OCI-LY7 (cell line): ENCODE results near the gene FOXI1. TPM values are rescaled to one million over a fixed set of nuclear protein-coding genes. Genes with fewer than 3 reads are reported as not detected.

Source experiments
- BruUV-seq: library from RNA; stranded (reverse); fragments of 400-500 nt; replicated peaks from 2 replicates; lab custom pipeline; 2021; lab: Mats Ljungman, UMichigan
- CTCF ChIA-PET: fragments of 300-600 bp; sonication (Branson Sonifier 250); formaldehyde crosslinking; loops from one replicate; lab custom pipeline; 2022; ENCODE audit warnings: antibody characterized with exemption; ENCODE audit not compliant: unreplicated experiment; lab: Charles Lee
- POLR2A ChIA-PET: fragments of 300-600 bp; sonication (Branson Sonifier 250); formaldehyde crosslinking; loops from one replicate; lab custom pipeline; 2022; ENCODE audit warnings: antibody characterized with exemption; lab: Charles Lee
- DNase-seq: peaks from one replicate; pipeline ENCODE4 v3.0.0-alpha.2; 2015; ENCODE audit warnings: low spot score
- H2AFZ ChIP-seq: fragments of 200-600 bp; sonication (generic), shearing (Covaris generic); 2 replicates; pipeline ENCODE4 v1.6.1; 2014; ENCODE audit warnings: mild to moderate bottlenecking, antibody characterized with exemption, low read length, moderate library complexity
- H3K27ac ChIP-seq: fragments of 200-600 bp; sonication (generic); 2 replicates; pipeline ENCODE4 v1.5.1; 2014; ENCODE audit warnings: mixed run types, low read depth, mild to moderate bottlenecking, moderate library complexity, low read length, inconsistent platforms; ENCODE audit not compliant: poor library complexity, severe bottlenecking
- H3K36me3 ChIP-seq: fragments of 200-600 bp; sonication (generic); 2 replicates; pipeline ENCODE4 v1.6.1; 2014; ENCODE audit warnings: mild to moderate bottlenecking, antibody characterized with exemption, low read length, moderate library complexity, mixed read lengths; ENCODE audit not compliant: insufficient read depth
- H3K4me1 ChIP-seq: fragments of 200-600 bp; sonication (generic); 2 replicates; pipeline ENCODE4 v1.5.1; 2014; ENCODE audit warnings: mild to moderate bottlenecking, low read length; ENCODE audit not compliant: insufficient read depth, poor library complexity, severe bottlenecking
- H3K4me2 ChIP-seq: fragments of 200-600 bp; sonication (generic); 2 replicates; pipeline ENCODE4 v1.6.1; 2014; ENCODE audit warnings: mild to moderate bottlenecking, low read length
- H3K4me3 ChIP-seq: fragments of 200-600 bp; sonication (generic); 2 replicates; pipeline ENCODE4 v1.5.1; 2014; ENCODE audit warnings: mild to moderate bottlenecking, low read depth, low read length; ENCODE audit not compliant: poor library complexity, severe bottlenecking
- H3K79me2 ChIP-seq: fragments of 200-600 bp; sonication (generic); 2 replicates; pipeline ENCODE4 v1.6.1; 2016; ENCODE audit warnings: low read depth, mild to moderate bottlenecking, low read length, moderate library complexity, mixed read lengths; ENCODE audit not compliant: insufficient read depth
- H3K9me2 ChIP-seq: fragments of 200-600 bp; sonication (generic); 2 replicates; pipeline ENCODE4 v1.6.1; 2016; ENCODE audit warnings: mild to moderate bottlenecking, low read length, mixed read lengths; ENCODE audit not compliant: insufficient read depth
- H3K9me3 ChIP-seq: fragments of 200-600 bp; sonication (generic); 2 replicates; pipeline ENCODE4 v1.6.1; 2014; ENCODE audit warnings: mild to moderate bottlenecking, mixed run types, low read length, mixed read lengths
- H4K20me1 ChIP-seq: fragments of 200-600 bp; sonication (generic); 2 replicates; pipeline ENCODE4 v1.6.1; 2014; ENCODE audit warnings: mild to moderate bottlenecking, antibody characterized with exemption, low read length, moderate library complexity, mixed read lengths; ENCODE audit not compliant: insufficient read depth
- EZH2phosphoT487 ChIP-seq: fragments of 200-600 bp; sonication (generic); IDR thresholded peaks from 2 replicates; pipeline ENCODE4 v1.6.1; 2018; ENCODE audit warnings: low read depth, borderline replicate concordance, mild to moderate bottlenecking, mixed run types, antibody characterized with exemption, low read length, moderate library complexity, mixed read lengths
- intact Hi-C: fragments of 100-400 bp; cut with micrococcal nuclease; formaldehyde crosslinking; loops from one replicate; pipeline ENCODE4 v1.10.0; 2022; ENCODE audit not compliant: unreplicated experiment
- total RNA-seq, 2 experiments: library from RNA; depleted of rRNA in 1 of 2; stranded (reverse); fragments of >200 nt in 1 of 2; shearing (Covaris generic) in 1 of 2; gene quantifications; 2 replicates each; pipeline ENCODE4 v1.2.3, GENCODE V29; 2014 to 2022
- TF ChIP-seq, protein P1 (sequence below): fragments of 200-600 bp; sonication (generic); conservative IDR thresholded peaks from 2 replicates; pipeline ENCODE4 v1.5.1; 2014; ENCODE audit warnings: mild to moderate bottlenecking, antibody characterized with exemption, low read length, moderate library complexity, mixed read lengths

The FOXI1 gene
- total RNA-seq, 2 experiments from 2014 or later, result not detected

DNA sequence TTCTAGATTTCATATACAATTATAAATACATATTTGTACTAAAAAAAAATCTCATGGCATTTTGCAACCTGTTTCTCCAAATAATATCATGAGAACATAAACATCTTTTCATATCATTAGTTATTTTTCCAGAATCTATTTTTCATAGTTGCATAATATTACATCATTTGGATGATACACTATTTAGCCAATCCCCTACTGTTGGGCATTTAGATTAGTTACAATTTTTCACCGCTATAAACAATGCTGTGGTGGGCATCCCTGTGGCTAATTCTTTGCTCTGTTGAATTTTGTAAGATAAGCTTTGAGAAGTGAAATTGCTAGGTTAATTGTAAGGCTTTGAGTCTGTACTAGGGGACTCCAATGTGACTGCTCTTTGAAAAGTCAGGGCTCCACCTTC lies 2.2 kb upstream of the FOXI1 start:
- H4K20me1 ChIP-seq, result no peaks in the 10 kb centered on the region

DNA sequence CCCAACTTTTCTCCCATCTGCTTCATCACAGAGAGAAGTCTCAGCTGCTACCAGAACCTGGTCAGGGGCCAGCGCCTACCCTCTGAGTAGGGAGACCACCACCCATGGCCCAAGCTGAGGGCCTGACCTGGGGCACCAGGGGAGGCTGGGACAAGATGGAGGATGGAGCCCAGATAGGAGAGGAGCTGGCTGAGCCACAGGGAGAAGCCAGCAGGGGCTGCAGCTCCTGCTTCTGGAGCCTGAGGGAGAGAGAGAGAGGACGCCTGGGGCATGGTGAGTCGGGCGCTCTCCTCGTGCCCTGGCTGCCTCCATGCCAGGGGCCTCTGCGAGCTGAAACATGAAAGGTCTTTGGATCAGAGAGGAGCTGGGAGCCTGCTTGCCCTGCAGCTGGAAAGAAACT lies 1.4 kb upstream of the FOXI1 start:
- intact Hi-C loops, result no loop called here

More for the DNA sequence above, 2.2 kb upstream of the FOXI1 start:
- Histone ChIP-seq H3K4me1 (no peaks in the 10 kb centered on the region), H3K36me3 (no peaks in the 10 kb centered on the region), H3K4me2 (no peak overlapping the region), H3K27ac (no peak overlapping the region), H3K9me3 (no peaks in the 10 kb centered on the region), H3K4me3 (no peak overlapping the region), H3K79me2 (no peaks in the 10 kb centered on the region), H2AFZ (no peak overlapping the region), H3K9me2 (no peaks in the 10 kb centered on the region)
- TF ChIP-seq, protein P1, sequence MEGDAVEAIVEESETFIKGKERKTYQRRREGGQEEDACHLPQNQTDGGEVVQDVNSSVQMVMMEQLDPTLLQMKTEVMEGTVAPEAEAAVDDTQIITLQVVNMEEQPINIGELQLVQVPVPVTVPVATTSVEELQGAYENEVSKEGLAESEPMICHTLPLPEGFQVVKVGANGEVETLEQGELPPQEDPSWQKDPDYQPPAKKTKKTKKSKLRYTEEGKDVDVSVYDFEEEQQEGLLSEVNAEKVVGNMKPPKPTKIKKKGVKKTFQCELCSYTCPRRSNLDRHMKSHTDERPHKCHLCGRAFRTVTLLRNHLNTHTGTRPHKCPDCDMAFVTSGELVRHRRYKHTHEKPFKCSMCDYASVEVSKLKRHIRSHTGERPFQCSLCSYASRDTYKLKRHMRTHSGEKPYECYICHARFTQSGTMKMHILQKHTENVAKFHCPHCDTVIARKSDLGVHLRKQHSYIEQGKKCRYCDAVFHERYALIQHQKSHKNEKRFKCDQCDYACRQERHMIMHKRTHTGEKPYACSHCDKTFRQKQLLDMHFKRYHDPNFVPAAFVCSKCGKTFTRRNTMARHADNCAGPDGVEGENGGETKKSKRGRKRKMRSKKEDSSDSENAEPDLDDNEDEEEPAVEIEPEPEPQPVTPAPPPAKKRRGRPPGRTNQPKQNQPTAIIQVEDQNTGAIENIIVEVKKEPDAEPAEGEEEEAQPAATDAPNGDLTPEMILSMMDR, result no peak
- TF ChIP-seq EZH2phosphoT487, result no peak
- BruUV-seq, result no TSS peak
- ChIA-PET CTCF (no interaction called here), POLR2A (no interaction called here)
- no peak for DNase-seq
- intact Hi-C loops, result no loop called here

DNA sequence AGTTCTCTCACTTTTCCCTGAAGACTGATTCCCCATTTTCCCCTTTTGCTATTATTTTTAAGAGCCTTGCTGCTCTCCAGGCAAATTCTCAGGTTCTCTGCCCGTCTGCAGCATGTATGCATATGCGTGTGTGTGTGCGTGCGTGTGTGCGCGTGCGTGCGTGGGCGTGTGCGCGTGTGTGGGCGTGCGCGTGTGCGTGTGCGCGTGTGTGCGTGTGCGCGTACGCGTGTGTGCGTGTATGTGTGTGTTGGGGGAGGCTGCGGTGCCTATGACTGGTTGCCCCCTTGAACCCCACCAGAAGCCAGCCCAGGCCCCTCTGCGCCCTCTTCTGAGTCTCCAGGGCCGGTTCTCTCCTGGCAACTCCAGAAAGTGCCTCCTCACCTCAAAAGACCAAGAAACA lies 987 bp upstream of the FOXI1 start:
- no peaks in the 10 kb centered on the region for H3K79me2 ChIP-seq
- BruUV-seq, result no TSS peak
- no peak overlapping the region for H3K4me2 ChIP-seq
- H3K36me3 ChIP-seq, result no peaks in the 10 kb centered on the region
- no peak for DNase-seq
- ChIA-PET CTCF (no interaction called here), POLR2A (no interaction called here)
- intact Hi-C loops, result no loop called here
- H3K4me1 ChIP-seq, result no peaks in the 10 kb centered on the region
- no peaks in the 10 kb centered on the region for H3K9me3 ChIP-seq
- no peak overlapping the region for H2AFZ ChIP-seq
- no peak overlapping the region for H3K27ac ChIP-seq
- no peaks in the 10 kb centered on the region for H3K9me2 ChIP-seq
- H3K4me3 ChIP-seq, result no peak overlapping the region
- no peaks in the 10 kb centered on the region for H4K20me1 ChIP-seq
- TF ChIP-seq, protein P1, result no peak

More for the DNA sequence above, 1.4 kb upstream of the FOXI1 start:
- ChIA-PET CTCF (no interaction called here), POLR2A (no interaction called here)
- no peak for DNase-seq
- Histone ChIP-seq H3K27ac (no peak overlapping the region), H3K9me2 (no peaks in the 10 kb centered on the region), H3K9me3 (no peaks in the 10 kb centered on the region), H3K4me1 (no peaks in the 10 kb centered on the region), H2AFZ (no peak overlapping the region), H3K36me3 (no peaks in the 10 kb centered on the region), H3K4me3 (no peak overlapping the region), H3K79me2 (no peaks in the 10 kb centered on the region), H3K4me2 (no peak overlapping the region), H4K20me1 (no peaks in the 10 kb centered on the region)
- no TSS peak for BruUV-seq
- TF ChIP-seq, protein P1, result no peak
- TF ChIP-seq EZH2phosphoT487, result no peak
